GM21786 (cell line): ENCODE results near the gene OR13C2.

Source experiments
- ATAC-seq: cut with Tn5 transposase; IDR thresholded peaks from one replicate; pipeline ENCODE4 v1.9.1; 2021; ENCODE audit not compliant: unreplicated experiment

The OR13C2 gene

DNA sequence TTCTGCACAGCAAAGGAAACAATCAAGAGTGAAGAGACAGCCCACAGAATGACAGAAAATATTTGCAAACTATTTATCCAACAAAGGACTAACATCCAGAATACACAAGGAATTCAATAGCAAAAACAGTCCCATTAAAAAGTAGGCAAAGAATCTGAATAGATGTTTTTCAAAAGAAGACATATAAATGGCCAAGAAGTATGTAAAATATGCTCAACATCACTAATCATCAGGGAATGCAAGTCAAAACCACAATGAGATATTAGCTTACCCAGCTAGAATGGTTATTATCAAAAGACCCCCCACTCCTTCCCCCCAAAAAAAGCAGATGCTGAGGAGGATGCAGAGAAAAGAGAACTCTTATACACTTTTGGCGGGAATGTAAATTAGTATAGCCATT lies 49.9 kb downstream of the OR13C2 start:
- ATAC-seq, result no peak
